ENCODE data around the gene PIK3CA.

DNA sequence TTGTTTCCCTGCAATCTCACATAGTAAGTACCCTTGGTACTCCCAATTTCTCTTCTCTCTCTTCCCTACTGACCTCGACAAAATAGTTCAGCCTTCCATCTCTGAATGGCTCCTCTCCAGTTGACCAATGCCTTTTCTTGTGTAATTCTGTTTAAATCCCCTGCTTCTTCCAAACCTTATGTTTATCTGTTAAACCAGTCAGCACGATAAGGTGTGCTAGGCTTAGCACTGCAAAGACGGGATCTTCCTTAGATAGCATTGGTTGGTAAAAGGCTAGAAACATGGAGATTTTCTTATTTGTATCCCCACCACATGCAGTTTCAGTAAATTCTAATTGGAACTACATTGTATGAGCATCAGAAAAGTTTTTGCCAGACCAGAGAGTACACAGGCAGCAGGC lies 128.6 kb downstream of the PIK3CA start:
- no peak for TF ChIP-seq CTCF (IDR thresholded peaks at IDR 0.05)
- no peak for TF ChIP-seq POLR2A (IDR thresholded peaks at IDR 0.05)

Measured in uterus (tissue), 2 donors.